GM10266 (cell line): ENCODE data around the gene CLEC20A.

ENCODE experiments used
- DNase-seq: peaks from one replicate; pipeline ENCODE4 v3.0.0; 2012; ENCODE audit errors: extremely low spot score
- TF ChIP-seq, protein P1 (sequence below): IDR thresholded peaks from 2 replicates; pipeline ENCODE4 v1.5.1; 2012; ENCODE audit warnings: mild to moderate bottlenecking, low read depth; ENCODE audit not compliant: control insufficient read depth, insufficient read depth; ENCODE audit errors: missing control alignments

The CLEC20A gene

DNA sequence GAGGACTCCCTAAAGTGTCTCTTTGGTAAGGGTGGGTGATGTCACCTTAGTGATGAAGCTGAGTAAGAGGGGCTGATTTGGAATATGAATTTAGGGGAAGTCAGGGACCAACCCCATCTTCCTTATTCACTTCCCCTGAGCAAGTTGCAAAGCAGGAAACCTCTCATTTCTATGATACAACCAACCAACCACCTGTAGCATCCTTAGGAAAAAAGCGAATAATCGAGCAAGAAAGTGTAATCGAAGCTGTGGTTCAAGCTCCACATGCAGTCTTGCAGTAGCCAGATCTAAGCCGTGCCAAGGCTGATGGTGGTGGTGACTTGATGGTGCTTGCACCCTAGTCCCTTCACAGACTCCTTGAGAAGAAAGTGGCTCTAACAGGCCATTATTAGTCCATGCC is 19.3 kb upstream of the CLEC20A start:
- no peak for DNase-seq
- TF ChIP-seq, protein P1, sequence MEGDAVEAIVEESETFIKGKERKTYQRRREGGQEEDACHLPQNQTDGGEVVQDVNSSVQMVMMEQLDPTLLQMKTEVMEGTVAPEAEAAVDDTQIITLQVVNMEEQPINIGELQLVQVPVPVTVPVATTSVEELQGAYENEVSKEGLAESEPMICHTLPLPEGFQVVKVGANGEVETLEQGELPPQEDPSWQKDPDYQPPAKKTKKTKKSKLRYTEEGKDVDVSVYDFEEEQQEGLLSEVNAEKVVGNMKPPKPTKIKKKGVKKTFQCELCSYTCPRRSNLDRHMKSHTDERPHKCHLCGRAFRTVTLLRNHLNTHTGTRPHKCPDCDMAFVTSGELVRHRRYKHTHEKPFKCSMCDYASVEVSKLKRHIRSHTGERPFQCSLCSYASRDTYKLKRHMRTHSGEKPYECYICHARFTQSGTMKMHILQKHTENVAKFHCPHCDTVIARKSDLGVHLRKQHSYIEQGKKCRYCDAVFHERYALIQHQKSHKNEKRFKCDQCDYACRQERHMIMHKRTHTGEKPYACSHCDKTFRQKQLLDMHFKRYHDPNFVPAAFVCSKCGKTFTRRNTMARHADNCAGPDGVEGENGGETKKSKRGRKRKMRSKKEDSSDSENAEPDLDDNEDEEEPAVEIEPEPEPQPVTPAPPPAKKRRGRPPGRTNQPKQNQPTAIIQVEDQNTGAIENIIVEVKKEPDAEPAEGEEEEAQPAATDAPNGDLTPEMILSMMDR, result no peak

GRCh38 chr1:178513278-178513983 is 16.7 kb upstream of the CLEC20A start:
- TF ChIP-seq, protein P1, result no peak
- no peak for DNase-seq

DNA sequence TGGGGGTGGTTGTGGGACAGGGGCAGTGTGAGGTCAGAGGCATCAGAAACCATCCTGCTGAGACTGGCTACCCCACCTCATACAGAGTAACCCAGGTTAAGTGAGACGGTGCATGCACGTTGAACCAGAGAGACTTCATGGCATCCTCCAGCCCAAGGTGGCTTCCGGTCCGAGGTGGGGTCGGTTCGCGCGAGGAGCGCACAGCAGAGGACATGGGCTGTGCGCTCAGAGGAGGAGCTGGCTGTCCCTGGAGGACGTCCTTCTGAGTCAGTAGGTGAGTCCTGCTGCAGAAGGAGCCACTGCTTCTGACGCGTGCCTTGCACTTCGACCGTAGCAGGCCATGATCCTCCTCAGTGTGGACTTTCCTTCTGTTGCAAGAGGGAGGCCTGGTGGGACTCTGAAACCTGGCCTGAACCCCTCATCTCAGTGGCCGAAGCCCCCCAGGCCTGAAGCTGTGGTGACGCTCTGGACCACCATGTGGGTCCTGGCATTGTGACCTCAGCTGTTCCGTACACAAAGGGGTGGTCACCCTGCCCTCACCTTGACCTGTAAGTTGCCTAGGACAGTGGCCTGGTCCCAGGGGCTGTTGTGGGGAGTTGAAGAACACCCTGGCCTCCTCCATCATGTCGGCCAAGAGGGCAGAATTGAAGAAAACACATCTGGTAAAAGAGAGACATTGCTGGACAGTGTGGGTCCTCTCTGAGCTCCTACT is 16.0 kb upstream of the CLEC20A start, which contains the start of gene TEX35:
Gene TEX35, plus strand, starts transcription at position 544 of the 712 bp plus-strand sequence. Its CDS starts 80 bp downstream, at position 624.
- TF ChIP-seq, protein P1, result no peak
- DNase-seq, result no peak

DNA sequence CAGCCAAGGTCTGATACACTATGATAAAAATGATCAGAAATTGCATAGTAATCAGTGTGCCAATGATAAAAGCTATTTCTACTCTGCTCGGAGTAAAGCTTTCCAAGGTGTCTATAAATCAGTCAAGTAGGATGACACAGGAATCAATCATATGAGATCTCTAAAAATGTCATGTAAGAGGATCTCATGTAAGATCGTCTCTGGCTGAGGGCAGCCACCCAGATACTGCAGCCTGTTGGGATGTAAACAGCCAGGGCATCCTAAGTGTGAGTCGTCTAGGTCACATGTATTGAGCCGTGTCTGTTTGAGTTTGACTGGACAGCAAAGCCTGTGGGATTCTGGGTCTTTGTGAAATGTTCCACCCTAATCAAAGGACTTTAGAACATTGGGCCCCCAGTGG is 13.4 kb upstream of the CLEC20A start:
- TF ChIP-seq, protein P1, result no peak
- no peak for DNase-seq

GRCh38 chr1:178509414-178510007 is 12.7 kb upstream of the CLEC20A start:
- TF ChIP-seq, protein P1, result no peak
- no peak for DNase-seq

- TF ChIP-seq, protein P1, result no peak
- DNase-seq, result no peak
Measured at GRCh38 chr1:178506669-178507068, 9.9 kb upstream of the CLEC20A start.

GRCh38 chr1:178506177-178506576 is 9.4 kb upstream of the CLEC20A start:
- TF ChIP-seq, protein P1, result no peak
- no peak for DNase-seq
